Astrocyte (in vitro differentiated cells and primary cell): ENCODE results near the gene PPP1R1A. TPM values are rescaled to one million over a fixed set of nuclear protein-coding genes. Genes with fewer than 3 reads are reported as not detected.

Experiments
- DNase-seq: peaks from one replicate; pipeline ENCODE4 v3.0.0-alpha.2; 2010; ENCODE audit warnings: low read depth
- FAIRE-seq: peaks from 2 replicates; lab custom pipeline; 2011; peaks lifted over from hg19 to GRCh38; lab: Jason Lieb, UNC
- H2AFZ ChIP-seq: 2 replicates; pipeline ENCODE4 v1.6.0; 2012; ENCODE audit warnings: low read depth, low read length, inconsistent platforms
- H3K27ac ChIP-seq: 2 replicates; pipeline ENCODE4 v1.5.1; 2011; ENCODE audit warnings: low read depth, low read length, inconsistent platforms
- H3K27me3 ChIP-seq: 2 replicates; pipeline ENCODE4 v1.6.0; 2011; ENCODE audit warnings: low read length, inconsistent platforms; ENCODE audit not compliant: insufficient read depth
- H3K36me3 ChIP-seq: 2 replicates; pipeline ENCODE4 v1.5.1; 2011; ENCODE audit warnings: low read length, inconsistent platforms; ENCODE audit not compliant: insufficient read depth
- H3K4me1 ChIP-seq: 2 replicates; pipeline ENCODE4 v1.5.1; 2011; ENCODE audit warnings: low read length, inconsistent platforms; ENCODE audit not compliant: insufficient read depth
- H3K4me2 ChIP-seq: 2 replicates; pipeline ENCODE4 v1.6.0; 2012; ENCODE audit warnings: low read length, inconsistent platforms
- H3K4me3 ChIP-seq: 2 replicates; pipeline ENCODE4 v1.5.1; 2011; ENCODE audit warnings: low read depth, mild to moderate bottlenecking, low read length, inconsistent platforms; ENCODE audit not compliant: insufficient read depth
- H3K79me2 ChIP-seq: 2 replicates; pipeline ENCODE4 v1.6.0; 2012; ENCODE audit warnings: mild to moderate bottlenecking, low read length, inconsistent platforms; ENCODE audit not compliant: insufficient read depth
- H3K9ac ChIP-seq: 2 replicates; pipeline ENCODE4 v1.6.0; 2012; ENCODE audit warnings: mild to moderate bottlenecking, low read length, inconsistent platforms
- H3K9me3 ChIP-seq: 2 replicates; pipeline ENCODE4 v1.5.1; 2012; ENCODE audit warnings: low read depth, mild to moderate bottlenecking, low read length, inconsistent platforms; ENCODE audit not compliant: insufficient read depth
- H4K20me1 ChIP-seq: 2 replicates; pipeline ENCODE4 v1.6.0; 2012; ENCODE audit warnings: low read length, inconsistent platforms; ENCODE audit not compliant: insufficient read depth
- H3K27ac Mint-ChIP-seq: one replicate; pipeline ENCODE4 v1.8.0; 2021; ENCODE audit warnings: mild to moderate bottlenecking, mixed read lengths; ENCODE audit not compliant: unreplicated experiment
- H3K27me3 Mint-ChIP-seq: one replicate; pipeline ENCODE4 v1.8.0; 2021; ENCODE audit warnings: low read depth, mixed read lengths; ENCODE audit not compliant: unreplicated experiment
- H3K36me3 Mint-ChIP-seq: one replicate; pipeline ENCODE4 v1.8.0; 2021; ENCODE audit warnings: low read depth, mixed read lengths; ENCODE audit not compliant: unreplicated experiment
- H3K4me1 Mint-ChIP-seq: one replicate; pipeline ENCODE4 v1.8.0; 2021; ENCODE audit warnings: low read depth, mixed read lengths; ENCODE audit not compliant: unreplicated experiment
- H3K4me3 Mint-ChIP-seq: one replicate; pipeline ENCODE4 v1.8.0; 2021; ENCODE audit warnings: mild to moderate bottlenecking, moderate library complexity, mixed read lengths; ENCODE audit not compliant: unreplicated experiment
- H3K9me3 Mint-ChIP-seq: one replicate; pipeline ENCODE4 v1.8.0; 2021; ENCODE audit warnings: mild to moderate bottlenecking, mixed read lengths; ENCODE audit not compliant: unreplicated experiment
- EZH2 ChIP-seq: IDR thresholded peaks from 2 replicates; pipeline ENCODE4 v1.6.1; 2012; ENCODE audit warnings: mild to moderate bottlenecking, low read length, inconsistent platforms; ENCODE audit not compliant: insufficient read depth
- total RNA-seq: library from RNA; stranded (reverse); gene quantifications from 2 replicates; pipeline ENCODE4 v1.2.1, GENCODE V29; 2021
- TF ChIP-seq, protein P1 (sequence below): IDR thresholded peaks from 2 replicates; pipeline ENCODE4 v1.5.1; 2011; ENCODE audit warnings: low read depth, mild to moderate bottlenecking, inconsistent platforms, low read length, moderate library complexity; ENCODE audit not compliant: insufficient read depth

Gene PPP1R1A
- total RNA-seq, 1 donor from 2014 or later, result 0.52 TPM

DNA sequence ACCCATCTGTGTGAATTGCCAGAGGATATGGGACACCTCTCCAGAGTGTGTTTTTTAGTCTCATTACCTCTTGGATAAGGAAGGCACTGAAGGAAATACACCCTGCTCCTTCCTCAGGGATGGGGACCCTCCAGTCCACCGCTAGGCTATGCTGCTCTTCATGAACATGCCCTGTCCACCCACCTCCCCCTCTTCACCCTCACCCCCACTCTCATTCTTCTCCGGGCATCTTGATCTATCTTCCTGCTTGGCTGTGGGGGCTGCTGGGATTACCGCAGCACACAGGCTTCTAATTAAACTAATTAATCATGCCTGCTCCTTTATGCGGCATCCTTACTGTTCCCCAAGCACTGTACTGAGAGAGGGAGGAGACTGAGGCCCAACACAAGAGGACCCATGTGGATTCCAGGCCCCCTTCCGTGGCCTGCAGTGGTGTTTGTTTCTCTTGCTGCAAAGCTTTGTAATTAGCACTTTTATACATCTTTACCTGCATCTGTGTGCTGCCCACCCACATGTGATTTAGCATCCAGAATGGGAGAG, 46.6 kb downstream of the PPP1R1A start:
- Mint-ChIP-seq H3K36me3 (no peaks in the 10 kb centered on the region), H3K27me3 (peaks cover 49% of the 10 kb centered on the region), H3K4me3 (no peak overlapping the region), H3K4me1 (no peaks in the 10 kb centered on the region), H3K27ac (no peak overlapping the region), H3K9me3 (peaks cover 3% of the 10 kb centered on the region)
- Histone ChIP-seq H3K4me2 (no peak overlapping the region), H3K9me3 (no peaks in the 10 kb centered on the region), H3K79me2 (no peaks in the 10 kb centered on the region), H3K4me3 (no peak overlapping the region), H4K20me1 (no peaks in the 10 kb centered on the region), H3K36me3 (no peaks in the 10 kb centered on the region), H3K4me1 (no peaks in the 10 kb centered on the region), H3K27ac (no peak overlapping the region), H3K9ac (no peak overlapping the region), H3K27me3 (peaks cover 32% of the 10 kb centered on the region), H2AFZ (no peak overlapping the region)
- DNase-seq, result no peak
- FAIRE-seq, result no peak
- no peak for TF ChIP-seq EZH2
- TF ChIP-seq, protein P1, sequence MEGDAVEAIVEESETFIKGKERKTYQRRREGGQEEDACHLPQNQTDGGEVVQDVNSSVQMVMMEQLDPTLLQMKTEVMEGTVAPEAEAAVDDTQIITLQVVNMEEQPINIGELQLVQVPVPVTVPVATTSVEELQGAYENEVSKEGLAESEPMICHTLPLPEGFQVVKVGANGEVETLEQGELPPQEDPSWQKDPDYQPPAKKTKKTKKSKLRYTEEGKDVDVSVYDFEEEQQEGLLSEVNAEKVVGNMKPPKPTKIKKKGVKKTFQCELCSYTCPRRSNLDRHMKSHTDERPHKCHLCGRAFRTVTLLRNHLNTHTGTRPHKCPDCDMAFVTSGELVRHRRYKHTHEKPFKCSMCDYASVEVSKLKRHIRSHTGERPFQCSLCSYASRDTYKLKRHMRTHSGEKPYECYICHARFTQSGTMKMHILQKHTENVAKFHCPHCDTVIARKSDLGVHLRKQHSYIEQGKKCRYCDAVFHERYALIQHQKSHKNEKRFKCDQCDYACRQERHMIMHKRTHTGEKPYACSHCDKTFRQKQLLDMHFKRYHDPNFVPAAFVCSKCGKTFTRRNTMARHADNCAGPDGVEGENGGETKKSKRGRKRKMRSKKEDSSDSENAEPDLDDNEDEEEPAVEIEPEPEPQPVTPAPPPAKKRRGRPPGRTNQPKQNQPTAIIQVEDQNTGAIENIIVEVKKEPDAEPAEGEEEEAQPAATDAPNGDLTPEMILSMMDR, result no peak

DNA sequence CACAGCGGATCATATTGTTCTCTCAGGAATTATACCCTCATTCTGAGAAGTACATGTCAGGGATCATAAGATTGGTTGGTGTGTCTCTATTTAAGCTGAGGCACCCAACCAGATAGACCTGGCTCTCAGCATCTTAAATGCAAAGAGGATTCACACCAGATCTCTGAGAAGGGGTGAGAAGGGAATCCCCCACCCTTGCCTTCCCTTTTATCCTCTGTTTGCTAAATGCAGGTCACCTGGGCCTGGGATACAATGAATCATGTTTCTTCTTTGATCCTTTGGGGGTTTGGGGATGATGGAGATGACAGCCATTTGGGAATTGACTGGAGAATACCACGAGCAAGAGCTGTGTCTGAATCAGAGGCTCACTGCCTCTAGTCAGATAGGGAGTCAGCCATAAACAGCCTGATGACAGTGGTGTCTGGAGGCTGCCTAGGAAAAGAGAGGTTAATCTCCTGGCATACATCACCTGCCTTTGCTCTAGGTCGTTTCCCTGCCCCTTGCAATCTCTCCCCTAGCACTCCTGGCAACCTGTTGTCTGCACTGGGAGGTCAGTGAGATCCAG, 50.2 kb downstream of the PPP1R1A start:
- DNase-seq (no peak), FAIRE-seq (no peak)
- no peak overlapping the region for H3K4me3 Mint-ChIP-seq
- H3K9ac ChIP-seq, result no peak overlapping the region
- H3K4me3 ChIP-seq, result no peak overlapping the region
- no peaks in the 10 kb centered on the region for H3K4me1 ChIP-seq
- no peaks in the 10 kb centered on the region for H3K36me3 Mint-ChIP-seq
- H3K36me3 ChIP-seq, result no peaks in the 10 kb centered on the region
- TF ChIP-seq, protein P1, result no peak
- no peak for TF ChIP-seq EZH2
- no peaks in the 10 kb centered on the region for H3K79me2 ChIP-seq
- no peak overlapping the region for H3K4me2 ChIP-seq
- H3K27ac Mint-ChIP-seq, result no peak overlapping the region
- no peaks in the 10 kb centered on the region for H3K9me3 ChIP-seq
- peaks cover 20% of the 10 kb centered on the region for H3K27me3 ChIP-seq
- no peak overlapping the region for H3K27ac ChIP-seq
- peaks cover 3% of the 10 kb centered on the region for H3K9me3 Mint-ChIP-seq
- H2AFZ ChIP-seq, result no peak overlapping the region
- H4K20me1 ChIP-seq, result no peaks in the 10 kb centered on the region
- no peaks in the 10 kb centered on the region for H3K4me1 Mint-ChIP-seq
- peaks cover 45% of the 10 kb centered on the region for H3K27me3 Mint-ChIP-seq

DNA sequence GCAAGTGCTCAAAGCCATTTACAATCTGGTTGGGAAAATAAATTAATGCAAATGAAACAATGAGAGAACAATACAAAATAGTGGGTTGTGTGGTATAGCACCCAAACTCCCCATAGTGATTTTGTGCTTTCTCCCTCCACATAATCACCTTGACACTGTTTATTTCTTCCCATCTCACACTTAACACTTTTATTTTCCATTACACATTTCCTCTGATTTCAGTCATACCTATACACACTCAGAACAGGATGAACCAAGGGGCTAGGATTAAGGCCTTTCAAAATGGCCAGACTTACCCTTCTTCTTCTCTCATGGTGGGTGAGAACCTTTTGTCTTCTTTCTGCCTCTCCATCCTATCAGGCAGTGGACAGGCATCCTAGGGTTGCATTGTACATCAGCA, 53.0 kb downstream of the PPP1R1A start:
- H3K27ac Mint-ChIP-seq, result no peak overlapping the region
- FAIRE-seq (no peak), DNase-seq (no peak)
- no peak overlapping the region for H2AFZ ChIP-seq
- H3K4me3 ChIP-seq, result no peak overlapping the region
- no peaks in the 10 kb centered on the region for H3K9me3 ChIP-seq
- no peak overlapping the region for H3K9ac ChIP-seq
- H3K36me3 ChIP-seq, result no peaks in the 10 kb centered on the region
- H3K4me1 ChIP-seq, result no peaks in the 10 kb centered on the region
- H3K4me3 Mint-ChIP-seq, result no peak overlapping the region
- no peak overlapping the region for H3K4me2 ChIP-seq
- H3K27me3 Mint-ChIP-seq, result peaks cover 48% of the 10 kb centered on the region
- H3K36me3 Mint-ChIP-seq, result no peaks in the 10 kb centered on the region
- peaks cover 3% of the 10 kb centered on the region for H3K9me3 Mint-ChIP-seq
- H3K4me1 Mint-ChIP-seq, result no peaks in the 10 kb centered on the region
- no peaks in the 10 kb centered on the region for H4K20me1 ChIP-seq
- H3K27me3 ChIP-seq, result peaks cover 9% of the 10 kb centered on the region
- H3K79me2 ChIP-seq, result no peaks in the 10 kb centered on the region
- no peak overlapping the region for H3K27ac ChIP-seq
- TF ChIP-seq, protein P1, result no peak
- no peak for TF ChIP-seq EZH2
